Measurements from ENCODE around the gene LRRFIP2. TPM values are rescaled to one million over a fixed set of nuclear protein-coding genes. Genes with fewer than 3 reads are reported as not detected.

LRRFIP2 gene
- total RNA-seq, 1 experiment from 2014 or later = 40.2 TPM

DNA sequence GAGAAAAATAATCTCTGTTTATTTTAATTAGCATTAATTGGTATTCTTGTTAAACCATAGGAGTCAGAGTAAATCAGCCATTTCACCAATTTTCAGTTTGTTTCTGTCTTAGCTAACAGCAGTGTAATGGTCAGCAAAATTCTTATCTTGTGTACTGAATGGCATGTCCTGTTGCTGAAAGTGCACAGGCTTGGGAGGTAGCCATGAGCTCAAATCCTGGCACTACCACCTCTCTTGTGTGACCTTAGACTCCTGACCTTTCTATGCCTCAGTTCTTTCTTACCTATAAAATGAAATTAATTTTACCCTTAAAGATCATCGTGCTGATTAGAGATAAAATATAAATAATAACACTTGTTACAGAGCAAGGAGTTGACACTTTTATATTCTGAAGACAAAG, 145.3 kb downstream of the LRRFIP2 start:
- no peak for TF ChIP-seq EZH2 (IDR thresholded peaks at IDR 0.05; ENCODE audit: low read depth)
- TF ChIP-seq, protein P1, sequence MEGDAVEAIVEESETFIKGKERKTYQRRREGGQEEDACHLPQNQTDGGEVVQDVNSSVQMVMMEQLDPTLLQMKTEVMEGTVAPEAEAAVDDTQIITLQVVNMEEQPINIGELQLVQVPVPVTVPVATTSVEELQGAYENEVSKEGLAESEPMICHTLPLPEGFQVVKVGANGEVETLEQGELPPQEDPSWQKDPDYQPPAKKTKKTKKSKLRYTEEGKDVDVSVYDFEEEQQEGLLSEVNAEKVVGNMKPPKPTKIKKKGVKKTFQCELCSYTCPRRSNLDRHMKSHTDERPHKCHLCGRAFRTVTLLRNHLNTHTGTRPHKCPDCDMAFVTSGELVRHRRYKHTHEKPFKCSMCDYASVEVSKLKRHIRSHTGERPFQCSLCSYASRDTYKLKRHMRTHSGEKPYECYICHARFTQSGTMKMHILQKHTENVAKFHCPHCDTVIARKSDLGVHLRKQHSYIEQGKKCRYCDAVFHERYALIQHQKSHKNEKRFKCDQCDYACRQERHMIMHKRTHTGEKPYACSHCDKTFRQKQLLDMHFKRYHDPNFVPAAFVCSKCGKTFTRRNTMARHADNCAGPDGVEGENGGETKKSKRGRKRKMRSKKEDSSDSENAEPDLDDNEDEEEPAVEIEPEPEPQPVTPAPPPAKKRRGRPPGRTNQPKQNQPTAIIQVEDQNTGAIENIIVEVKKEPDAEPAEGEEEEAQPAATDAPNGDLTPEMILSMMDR (conservative IDR thresholded peaks at IDR 0.05) = no peak
- H3K27me3 ChIP-seq (ENCODE audit: insufficient read depth, low read depth) = no peaks in the 10 kb centered on the region
- ChIA-PET POLR2A (ENCODE audit: unreplicated experiment) (interaction anchor here (0.6 kb wide), 1 partner anchor 316 kb away, joined by 3 read pairs; no protein-coding TSS in a partner anchor), CTCF (no interaction called here)
- H3K36me3 ChIP-seq (ENCODE audit: low read depth) = peaks cover 14% of the 10 kb centered on the region
- no peaks in the 10 kb centered on the region for H3K9me2 ChIP-seq (ENCODE audit: insufficient read depth)
- H3K27ac ChIP-seq = no peak overlapping the region
- no peak overlapping the region for H3K4me3 ChIP-seq
- DNase-seq = no peak
- H3K9me3 ChIP-seq (ENCODE audit: insufficient read depth, low read depth) = no peaks in the 10 kb centered on the region
- no peaks in the 10 kb centered on the region for H4K20me1 ChIP-seq (ENCODE audit: insufficient read depth)
- no peak overlapping the region for H3K4me2 ChIP-seq
- no peaks in the 10 kb centered on the region for H3K4me1 ChIP-seq (replicated peaks; ENCODE audit: insufficient read depth)
- intact Hi-C loops (cut with micrococcal nuclease; ENCODE audit: unreplicated experiment) = no loop called here
- H3F3A ChIP-seq (ENCODE audit: insufficient read depth, low read depth) = no peaks in the 10 kb centered on the region
- H3K79me2 ChIP-seq (ENCODE audit: low read depth) = no peaks in the 10 kb centered on the region
- no peak overlapping the region for H2AFZ ChIP-seq
- no TSS peak for BruUV-seq (replicated peaks)

DNA sequence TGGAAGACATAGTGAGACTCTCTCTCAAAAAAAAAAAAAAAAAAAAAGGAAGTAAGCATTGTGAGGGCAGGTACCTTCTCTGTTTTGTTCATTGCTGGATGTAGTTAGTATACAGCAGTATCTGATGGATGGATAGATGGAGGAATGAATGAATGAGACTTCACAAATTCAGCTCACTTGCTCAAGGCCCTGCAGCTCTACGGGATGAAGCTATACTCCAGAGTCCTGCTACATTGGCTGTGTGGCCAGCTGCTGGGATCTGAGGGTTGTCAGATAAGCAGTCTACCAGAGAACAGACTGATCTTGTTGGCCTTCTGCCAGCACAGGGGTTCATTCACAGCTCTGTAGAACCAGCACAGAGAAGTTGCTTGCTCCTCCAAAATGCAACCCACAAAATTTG, 146.1 kb downstream of the LRRFIP2 start:
- Histone ChIP-seq H4K20me1 (ENCODE audit: insufficient read depth) (no peaks in the 10 kb centered on the region), H3K27me3 (ENCODE audit: insufficient read depth, low read depth) (no peaks in the 10 kb centered on the region), H3K79me2 (ENCODE audit: low read depth) (no peaks in the 10 kb centered on the region), H3K4me3 (no peak overlapping the region), H3F3A (ENCODE audit: insufficient read depth, low read depth) (no peaks in the 10 kb centered on the region), H3K4me2 (no peak overlapping the region), H2AFZ (no peak overlapping the region), H3K4me1 (replicated peaks; ENCODE audit: insufficient read depth) (no peaks in the 10 kb centered on the region), H3K9me3 (ENCODE audit: insufficient read depth, low read depth) (no peaks in the 10 kb centered on the region), H3K36me3 (ENCODE audit: low read depth) (peaks cover 12% of the 10 kb centered on the region), H3K27ac (no peak overlapping the region), H3K9me2 (ENCODE audit: insufficient read depth) (no peaks in the 10 kb centered on the region)
- POLR2A ChIA-PET (ENCODE audit: unreplicated experiment) = no interaction called here
- no TSS peak for BruUV-seq (replicated peaks)
- no peak for DNase-seq
- CTCF ChIA-PET = no interaction called here
- intact Hi-C loops (cut with micrococcal nuclease; ENCODE audit: unreplicated experiment) = no loop called here
- TF ChIP-seq, protein P1 (conservative IDR thresholded peaks at IDR 0.05) = no peak

DNA sequence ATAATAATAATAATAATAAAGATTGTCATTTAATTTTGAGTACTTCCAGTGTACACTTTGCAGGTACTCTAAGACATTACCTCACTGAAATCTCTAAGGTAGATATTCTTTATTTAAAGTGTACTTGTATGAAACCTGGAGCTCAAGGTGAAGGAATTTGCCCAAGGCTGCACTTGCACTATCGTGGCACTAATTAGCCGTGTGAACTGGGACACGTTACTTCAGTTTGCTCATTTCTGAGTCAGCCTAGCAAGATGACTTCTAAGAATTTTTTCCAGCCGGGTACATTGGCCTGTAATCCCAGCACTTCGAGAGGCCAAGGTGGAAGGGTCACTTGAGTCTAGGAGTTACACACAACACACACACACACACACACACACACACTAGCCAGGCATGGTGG, 147.5 kb downstream of the LRRFIP2 start:
- Histone ChIP-seq H3K4me3 (no peak overlapping the region), H3K79me2 (ENCODE audit: low read depth) (no peaks in the 10 kb centered on the region), H3K4me2 (no peak overlapping the region), H3K27me3 (ENCODE audit: insufficient read depth, low read depth) (no peaks in the 10 kb centered on the region), H3K27ac (no peak overlapping the region), H2AFZ (no peak overlapping the region), H3K36me3 (ENCODE audit: low read depth) (peaks cover 15% of the 10 kb centered on the region), H3K9me3 (ENCODE audit: insufficient read depth, low read depth) (no peaks in the 10 kb centered on the region), H4K20me1 (ENCODE audit: insufficient read depth) (no peaks in the 10 kb centered on the region), H3K9me2 (ENCODE audit: insufficient read depth) (no peaks in the 10 kb centered on the region), H3K4me1 (replicated peaks; ENCODE audit: insufficient read depth) (no peaks in the 10 kb centered on the region), H3F3A (ENCODE audit: insufficient read depth, low read depth) (no peaks in the 10 kb centered on the region)
- DNase-seq = no peak
- ChIA-PET POLR2A (ENCODE audit: unreplicated experiment) (no interaction called here), CTCF (no interaction called here)
- intact Hi-C loops (cut with micrococcal nuclease; ENCODE audit: unreplicated experiment) = no loop called here
- BruUV-seq (replicated peaks) = no TSS peak
- TF ChIP-seq, protein P1 (conservative IDR thresholded peaks at IDR 0.05) = no peak
- TF ChIP-seq EZH2 (IDR thresholded peaks at IDR 0.05; ENCODE audit: low read depth) = no peak

Measured in PC-9 (cell line).